Measurements from ENCODE around the gene ELMO1.

- TF ChIP-seq CTCF (IDR thresholded peaks at IDR 0.05) (no peak), POLR2A (IDR thresholded peaks at IDR 0.05) (no peak)
These were observed 233.3 kb downstream of the ELMO1 start for GRCh38 chr7:37215290-37215923.

Data from adrenal gland (tissue), 5 donors.